ENCODE measurements around the gene PLGRKT. TPM values are rescaled to one million over a fixed set of nuclear protein-coding genes. Genes with fewer than 3 reads are reported as not detected.

The PLGRKT gene
- total and polyA plus RNA-seq, 2 donors (not counting 1 experiment from before 2014, with no cell fraction given), result 17.3 to 21.6 TPM

GRCh38 chr9:5355817-5356216 is 81.9 kb downstream of the PLGRKT start:
- Histone ChIP-seq H3K79me2 (ENCODE audit: control insufficient read depth, insufficient read depth, low read length) (no peaks in the 10 kb centered on the region), H3K4me1 (ENCODE audit: control insufficient read depth, extremely low read depth, insufficient read depth, low read length) (no peaks in the 10 kb centered on the region), H3K9ac (ENCODE audit: insufficient read depth, low read length) (no peak overlapping the region), H4K20me1 (ENCODE audit: control insufficient read depth, extremely low read depth, insufficient read depth, low read length) (no peaks in the 10 kb centered on the region), H3K4me3 (replicated peaks in 1 of 4; ENCODE audit: control extremely low read depth in 1 of 4, insufficient read depth in 1 of 4, low read depth in 3 of 4, low read length in 4 of 4) (no peak overlapping the region), H3K9me3 (ENCODE audit: control insufficient read depth, insufficient read depth, low read depth, low read length) (no peaks in the 10 kb centered on the region), H3K36me3 (ENCODE audit: control insufficient read depth, insufficient read depth, low read length) (no peaks in the 10 kb centered on the region), H2AFZ (ENCODE audit: low read length) (no peak overlapping the region), H3K4me2 (ENCODE audit: extremely low read depth, insufficient read depth, low read length) (no peak overlapping the region), H3K27me3 (ENCODE audit: control insufficient read depth, insufficient read depth, low read length) (no peaks in the 10 kb centered on the region), H3K27ac (ENCODE audit: insufficient read depth, low read length) (no peak overlapping the region)
- no peak for DNase-seq (ENCODE audit: low read depth in 2 of 2)
- TF ChIP-seq EZH2 (IDR thresholded peaks at IDR 0.05; ENCODE audit: low read length, missing control alignments), result no peak

DNA sequence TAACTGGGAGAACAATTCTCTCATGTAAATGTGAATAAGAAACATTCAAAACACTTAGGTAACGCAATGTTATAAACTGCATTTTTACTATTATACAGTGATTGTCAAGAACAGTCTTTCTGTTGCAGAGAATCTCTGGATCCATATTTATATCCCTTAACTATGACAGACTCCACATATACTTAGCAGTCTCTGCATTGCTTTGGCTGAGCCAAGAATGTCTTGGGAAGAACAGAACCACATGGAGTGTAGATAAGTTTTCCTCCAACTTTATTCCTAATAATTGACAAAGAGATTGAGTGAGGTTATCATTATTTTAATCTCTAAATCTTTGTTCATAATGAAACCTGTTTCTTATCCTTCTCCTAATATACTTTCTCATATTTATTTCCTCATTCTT is 82.5 kb downstream of the PLGRKT start:
- Histone ChIP-seq H4K20me1 (ENCODE audit: control insufficient read depth, extremely low read depth, insufficient read depth, low read length) (no peaks in the 10 kb centered on the region), H3K4me2 (ENCODE audit: extremely low read depth, insufficient read depth, low read length) (no peak overlapping the region), H3K79me2 (ENCODE audit: control insufficient read depth, insufficient read depth, low read length) (no peaks in the 10 kb centered on the region), H3K36me3 (ENCODE audit: control insufficient read depth, insufficient read depth, low read length) (no peaks in the 10 kb centered on the region), H3K4me3 (replicated peaks in 1 of 4; ENCODE audit: control extremely low read depth in 1 of 4, insufficient read depth in 1 of 4, low read depth in 3 of 4, low read length in 4 of 4) (no peak overlapping the region), H3K9ac (ENCODE audit: insufficient read depth, low read length) (no peak overlapping the region), H3K4me1 (ENCODE audit: control insufficient read depth, extremely low read depth, insufficient read depth, low read length) (no peaks in the 10 kb centered on the region), H3K27me3 (ENCODE audit: control insufficient read depth, insufficient read depth, low read length) (no peaks in the 10 kb centered on the region), H2AFZ (ENCODE audit: low read length) (no peak overlapping the region), H3K9me3 (ENCODE audit: control insufficient read depth, insufficient read depth, low read depth, low read length) (no peaks in the 10 kb centered on the region), H3K27ac (ENCODE audit: insufficient read depth, low read length) (no peak overlapping the region)
- TF ChIP-seq, protein P1, sequence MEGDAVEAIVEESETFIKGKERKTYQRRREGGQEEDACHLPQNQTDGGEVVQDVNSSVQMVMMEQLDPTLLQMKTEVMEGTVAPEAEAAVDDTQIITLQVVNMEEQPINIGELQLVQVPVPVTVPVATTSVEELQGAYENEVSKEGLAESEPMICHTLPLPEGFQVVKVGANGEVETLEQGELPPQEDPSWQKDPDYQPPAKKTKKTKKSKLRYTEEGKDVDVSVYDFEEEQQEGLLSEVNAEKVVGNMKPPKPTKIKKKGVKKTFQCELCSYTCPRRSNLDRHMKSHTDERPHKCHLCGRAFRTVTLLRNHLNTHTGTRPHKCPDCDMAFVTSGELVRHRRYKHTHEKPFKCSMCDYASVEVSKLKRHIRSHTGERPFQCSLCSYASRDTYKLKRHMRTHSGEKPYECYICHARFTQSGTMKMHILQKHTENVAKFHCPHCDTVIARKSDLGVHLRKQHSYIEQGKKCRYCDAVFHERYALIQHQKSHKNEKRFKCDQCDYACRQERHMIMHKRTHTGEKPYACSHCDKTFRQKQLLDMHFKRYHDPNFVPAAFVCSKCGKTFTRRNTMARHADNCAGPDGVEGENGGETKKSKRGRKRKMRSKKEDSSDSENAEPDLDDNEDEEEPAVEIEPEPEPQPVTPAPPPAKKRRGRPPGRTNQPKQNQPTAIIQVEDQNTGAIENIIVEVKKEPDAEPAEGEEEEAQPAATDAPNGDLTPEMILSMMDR (conservative IDR thresholded peaks at IDR 0.05 in 1 of 2, IDR thresholded peaks at IDR 0.05 in 1 of 2; ENCODE audit: low read depth in 1 of 2, low read length in 2 of 2), result no peak
- TF ChIP-seq EZH2 (IDR thresholded peaks at IDR 0.05; ENCODE audit: low read length, missing control alignments), result no peak
- DNase-seq (ENCODE audit: low read depth in 2 of 2), result no peak

GRCh38 chr9:5354184-5354583 is 83.5 kb downstream of the PLGRKT start:
- Histone ChIP-seq H3K36me3 (ENCODE audit: control insufficient read depth, insufficient read depth, low read length) (no peaks in the 10 kb centered on the region), H4K20me1 (ENCODE audit: control insufficient read depth, extremely low read depth, insufficient read depth, low read length) (no peaks in the 10 kb centered on the region), H2AFZ (ENCODE audit: low read length) (no peak overlapping the region), H3K27me3 (ENCODE audit: control insufficient read depth, insufficient read depth, low read length) (no peaks in the 10 kb centered on the region), H3K4me1 (ENCODE audit: control insufficient read depth, extremely low read depth, insufficient read depth, low read length) (no peaks in the 10 kb centered on the region), H3K9ac (ENCODE audit: insufficient read depth, low read length) (no peak overlapping the region), H3K4me2 (ENCODE audit: extremely low read depth, insufficient read depth, low read length) (no peak overlapping the region), H3K79me2 (ENCODE audit: control insufficient read depth, insufficient read depth, low read length) (no peaks in the 10 kb centered on the region), H3K9me3 (ENCODE audit: control insufficient read depth, insufficient read depth, low read depth, low read length) (no peaks in the 10 kb centered on the region), H3K27ac (ENCODE audit: insufficient read depth, low read length) (no peak overlapping the region), H3K4me3 (replicated peaks in 1 of 4; ENCODE audit: control extremely low read depth in 1 of 4, insufficient read depth in 1 of 4, low read depth in 3 of 4, low read length in 4 of 4) (no peak overlapping the region)
- no peak for TF ChIP-seq EZH2 (IDR thresholded peaks at IDR 0.05; ENCODE audit: low read length, missing control alignments)
- TF ChIP-seq, protein P1 (conservative IDR thresholded peaks at IDR 0.05 in 1 of 2, IDR thresholded peaks at IDR 0.05 in 1 of 2; ENCODE audit: low read depth in 1 of 2, low read length in 2 of 2), result no peak
- no peak for DNase-seq (ENCODE audit: low read depth in 2 of 2)

Measured in fibroblast of lung (primary cell).